HG02610 (cell line): ENCODE measurements around the gene GATA5.

Experiments
- ATAC-seq: cut with Tn5 transposase; IDR thresholded peaks from one replicate; pipeline ENCODE4 v1.9.1; 2021; ENCODE audit warnings: mild to moderate bottlenecking, moderate library complexity; ENCODE audit not compliant: unreplicated experiment

GATA5 gene

DNA sequence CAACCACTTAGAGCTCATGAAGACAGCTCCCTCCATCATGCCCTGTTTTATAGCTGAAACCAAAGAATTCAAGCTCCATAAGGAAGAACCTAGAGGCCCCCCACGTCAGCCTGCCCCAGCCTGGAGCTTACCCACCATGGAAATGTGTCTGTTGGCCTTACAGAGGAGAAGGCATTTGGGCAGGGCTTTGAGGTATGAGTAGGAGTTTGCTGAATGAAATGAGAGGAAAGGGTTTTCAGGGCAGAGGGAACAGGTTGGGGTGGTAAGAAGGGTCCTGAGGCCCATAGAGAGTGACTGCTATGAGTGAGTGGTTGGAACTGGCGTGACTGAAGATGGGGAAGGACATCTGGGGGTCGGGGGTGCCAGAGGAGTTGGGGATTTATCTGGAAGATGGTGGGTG, 12.7 kb upstream of the GATA5 start:
- ATAC-seq = no peak

DNA sequence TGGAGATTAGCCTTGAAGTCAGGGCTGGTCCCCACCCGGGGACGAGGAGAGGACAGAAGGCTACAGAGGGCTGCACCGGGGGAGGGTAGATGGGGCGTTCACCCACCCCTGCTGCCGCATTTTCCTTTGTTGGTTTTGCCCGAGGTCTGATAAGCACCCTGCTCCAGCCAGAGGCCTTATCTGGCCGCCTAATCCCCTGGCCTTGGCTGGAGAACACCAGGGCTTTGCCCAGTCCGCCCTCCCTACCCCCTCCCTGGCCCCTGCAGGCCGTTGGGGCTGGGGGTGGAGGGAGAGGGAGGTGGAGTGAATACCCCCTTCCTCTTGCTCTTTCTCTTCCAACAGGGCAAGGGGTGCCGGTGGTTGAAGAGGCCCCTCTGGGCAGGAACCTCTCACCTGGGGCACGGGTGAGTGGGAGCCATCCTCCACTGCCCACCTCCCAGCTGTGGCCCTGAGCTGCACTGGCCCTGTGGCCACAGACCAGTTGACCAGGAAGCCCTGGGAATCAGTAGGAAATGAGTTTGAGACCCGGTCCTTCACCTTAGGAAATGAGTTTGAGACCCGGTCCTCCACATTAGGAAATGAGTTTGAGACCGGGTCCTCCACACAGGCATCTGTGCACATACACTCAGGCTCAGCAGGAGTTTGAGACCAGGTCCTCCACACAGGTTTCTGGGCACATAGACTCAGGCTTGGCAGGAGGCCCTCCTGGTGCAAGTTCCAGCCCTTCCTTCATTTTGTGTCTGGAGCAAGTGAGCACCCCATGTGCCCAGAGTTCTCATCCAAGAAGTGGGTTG, 12.0 kb upstream of the GATA5 start:
- no peak for ATAC-seq

DNA sequence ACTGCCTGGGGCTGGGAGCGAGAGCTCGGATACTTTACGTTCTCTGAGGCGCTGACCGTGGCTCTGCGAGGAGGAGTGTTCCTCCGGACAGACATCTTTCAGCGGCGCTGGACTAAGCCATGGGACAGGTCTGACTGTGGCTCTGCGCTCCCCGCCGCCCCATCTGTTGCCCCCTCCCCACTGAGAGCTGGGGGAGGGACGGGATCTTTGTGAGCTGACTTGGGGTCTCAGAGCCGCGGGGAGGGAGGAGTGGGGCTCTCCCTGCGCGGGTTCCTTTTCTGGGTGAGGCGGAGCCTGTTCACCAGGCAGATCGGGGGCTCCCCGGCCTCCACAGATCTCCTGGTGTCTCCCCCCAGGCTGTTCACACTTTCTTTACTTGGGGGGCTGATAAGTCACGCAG, 11.3 kb upstream of the GATA5 start:
- ATAC-seq = no peak

DNA sequence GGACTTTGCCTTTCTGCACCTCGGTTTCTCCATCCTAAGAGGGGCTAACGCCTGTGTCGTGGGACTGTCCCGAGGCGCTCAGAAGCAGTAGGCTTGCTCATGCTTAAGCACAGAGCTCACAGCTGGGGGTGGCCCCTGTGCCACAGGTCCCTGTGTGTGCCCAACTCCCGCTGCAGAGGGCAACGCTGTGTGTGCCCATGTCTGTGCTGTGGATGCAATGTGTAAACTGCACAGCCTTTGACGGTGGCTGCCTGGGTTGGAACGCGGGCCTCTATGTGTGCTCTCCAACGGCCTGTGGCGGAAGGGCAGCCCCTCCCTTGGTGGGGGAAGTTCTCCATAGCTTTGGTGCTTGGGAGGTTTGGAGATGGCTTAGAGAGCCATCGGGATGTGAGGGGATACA, 10.7 kb upstream of the GATA5 start:
- no peak for ATAC-seq

DNA sequence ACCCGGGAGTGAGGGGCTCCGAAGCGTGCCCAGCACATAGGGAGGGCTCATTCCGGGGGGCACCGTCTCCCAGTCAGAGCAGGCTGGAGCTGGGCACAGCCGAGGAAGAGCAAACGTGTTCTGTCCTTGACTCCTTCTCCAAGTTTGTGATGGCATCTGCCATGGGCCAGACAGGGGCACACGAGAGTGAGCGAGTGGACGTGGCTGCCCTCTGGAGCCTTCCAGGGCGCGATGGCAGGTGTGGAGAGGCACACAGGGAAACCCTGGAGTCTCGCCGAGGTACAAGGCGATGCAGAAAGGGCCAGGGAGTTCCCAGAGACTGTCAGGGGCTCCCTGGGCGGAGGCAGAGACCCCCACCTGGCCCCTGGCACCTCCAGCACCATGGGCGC, 9.9 kb upstream of the GATA5 start:
- no peak for ATAC-seq

- no peak for ATAC-seq
These were observed 9.4 kb upstream of the GATA5 start for GRCh38 chr20:62485062-62485700.

GRCh38 chr20:62484478-62484877, 8.7 kb upstream of the GATA5 start:
- no peak for ATAC-seq

DNA sequence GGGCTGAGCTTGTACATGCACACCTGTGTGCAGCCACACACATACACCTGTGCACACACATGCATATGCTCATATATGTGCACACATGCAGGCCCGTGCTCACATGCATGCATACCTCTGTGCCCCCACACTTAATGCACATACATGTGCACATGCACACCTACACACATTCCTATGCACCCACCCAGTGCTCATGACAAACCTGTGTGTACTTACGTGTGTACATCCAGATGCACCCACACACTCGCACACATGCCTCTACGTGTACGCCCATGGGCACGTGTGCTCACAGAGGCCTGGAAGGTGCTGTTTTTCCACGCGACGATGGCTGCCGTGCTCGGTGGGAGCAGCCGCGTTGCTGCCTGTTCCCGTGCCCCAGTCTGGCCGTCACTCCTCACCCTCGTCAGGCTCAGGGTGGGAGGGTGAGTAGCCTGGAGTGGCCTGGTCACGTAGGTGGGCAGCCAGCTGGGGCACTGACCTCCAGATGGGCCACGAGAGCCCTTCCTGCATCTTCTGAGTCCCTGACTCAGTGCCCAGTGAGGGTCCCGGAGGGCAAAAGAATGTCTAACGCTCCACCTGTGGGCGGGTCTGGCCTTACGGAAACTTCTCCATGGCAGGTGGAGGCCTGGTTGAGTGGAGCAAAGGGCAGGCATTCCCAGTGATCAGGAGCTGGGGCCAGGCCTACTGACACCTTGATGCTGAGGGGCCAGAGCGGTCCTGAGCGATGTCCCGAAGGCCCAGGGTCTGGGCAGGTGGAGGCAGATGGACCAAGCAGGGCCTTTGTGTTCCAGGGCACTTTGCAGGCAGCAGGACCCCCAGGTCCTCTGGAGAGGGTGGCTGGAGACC, 8.0 kb upstream of the GATA5 start:
- ATAC-seq = no peak

GRCh38 chr20:62482974-62483373, 7.2 kb upstream of the GATA5 start:
- ATAC-seq = no peak

- ATAC-seq = no peak
These were observed 6.5 kb upstream of the GATA5 start for GRCh38 chr20:62482146-62482809.

GRCh38 chr20:62481425-62482145, 5.8 kb upstream of the GATA5 start:
- ATAC-seq = no peak

GRCh38 chr20:62480318-62480717, 4.5 kb upstream of the GATA5 start:
- ATAC-seq = no peak

DNA sequence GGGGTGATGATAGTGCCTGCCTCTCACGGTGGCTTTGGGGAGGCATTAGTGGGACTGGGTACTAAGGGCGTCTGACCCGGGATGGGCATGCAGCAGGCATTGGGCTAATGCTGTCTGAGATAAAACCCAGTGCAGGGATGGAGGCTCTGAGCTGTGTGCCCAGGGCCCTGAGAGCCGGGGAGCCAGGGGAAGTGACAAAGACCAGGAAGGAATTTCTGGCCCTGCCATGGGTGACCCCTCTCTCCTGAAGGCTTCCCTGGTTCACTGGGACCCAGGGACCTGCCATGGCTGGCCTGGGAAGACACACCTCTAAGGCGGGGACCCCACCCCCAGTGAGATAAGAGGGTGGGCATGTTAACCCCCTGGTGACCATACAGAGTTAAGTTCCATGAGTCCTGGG, 3.9 kb upstream of the GATA5 start:
- ATAC-seq = no peak

GRCh38 chr20:62479156-62479555, 3.4 kb upstream of the GATA5 start:
- ATAC-seq = no peak

DNA sequence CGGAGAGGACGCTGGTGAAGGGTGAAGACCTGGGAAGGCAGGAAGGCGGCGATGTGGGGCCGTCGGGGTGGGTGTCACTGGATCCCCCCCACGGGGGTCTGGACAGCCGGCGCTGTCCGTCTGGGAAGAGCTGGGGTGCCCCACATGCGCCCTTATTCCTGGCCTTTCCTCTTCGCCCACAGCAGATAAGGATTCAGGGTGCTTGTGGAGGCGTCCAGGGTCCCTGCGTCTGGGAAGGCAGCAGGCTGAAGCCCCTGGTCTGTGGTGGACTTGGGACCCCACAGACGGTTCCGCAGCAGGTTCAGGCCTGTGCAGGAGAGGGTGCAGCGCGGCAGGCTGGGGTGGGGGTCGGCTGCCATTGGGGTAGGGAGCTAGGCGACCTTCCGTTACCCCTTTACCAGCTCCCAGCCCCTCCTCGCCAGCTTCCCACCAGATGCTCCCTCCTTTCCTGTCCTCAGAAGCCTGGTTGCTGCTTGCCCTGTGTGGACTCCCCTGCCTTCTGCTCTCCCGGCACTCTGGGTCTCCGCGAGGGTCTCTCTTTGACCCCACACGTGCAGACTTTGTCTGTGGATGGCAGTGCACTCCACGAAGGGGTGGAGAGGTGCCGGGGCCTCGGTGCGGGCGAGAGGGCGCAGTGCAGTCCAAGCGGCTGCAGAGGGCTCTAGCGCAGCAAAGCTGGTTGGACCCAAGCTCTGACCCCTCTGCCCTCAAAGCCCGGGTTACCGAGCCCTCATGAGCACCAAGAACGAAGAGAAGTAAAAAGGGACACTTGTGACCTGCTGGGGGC, 2.1 kb upstream of the GATA5 start:
- no peak for ATAC-seq

DNA sequence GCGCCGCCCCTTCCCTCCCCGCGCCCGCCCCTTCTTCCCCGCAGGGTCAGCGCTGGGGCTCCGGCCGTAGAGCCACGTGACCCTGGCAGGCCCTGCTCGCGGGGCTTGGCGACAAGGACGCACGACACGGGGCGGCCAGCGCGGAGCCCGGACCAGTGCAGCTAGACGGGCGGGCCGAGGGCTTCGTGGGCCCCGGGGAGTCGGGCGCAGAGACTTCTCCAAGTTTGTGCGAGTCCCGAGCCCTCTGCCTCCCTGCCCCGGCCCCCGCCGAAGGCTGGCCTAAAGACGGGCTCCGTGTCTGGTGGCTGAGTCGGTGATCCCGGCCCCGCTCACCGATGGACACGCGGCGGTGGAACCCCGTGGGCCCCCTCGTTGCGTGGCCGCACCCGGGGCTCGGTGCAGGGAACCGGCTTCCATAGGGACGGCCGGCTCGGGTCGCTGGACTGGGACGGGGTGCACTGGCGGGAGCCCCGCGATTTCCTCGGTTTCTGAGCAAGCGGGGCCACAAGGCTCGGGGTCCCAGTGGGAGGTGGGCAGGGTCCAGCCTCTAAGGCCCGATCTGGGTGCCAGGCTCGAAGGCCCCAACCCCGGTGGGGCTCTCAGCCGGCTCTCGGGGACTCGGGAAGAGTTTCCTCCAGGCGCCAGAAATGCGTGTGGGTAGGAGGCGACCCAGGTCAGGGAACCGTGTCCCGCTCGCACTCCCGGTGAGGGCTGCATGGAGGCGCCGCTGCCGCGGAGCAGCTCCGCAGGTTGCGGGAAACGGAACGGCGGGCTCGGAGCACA, 452 bp upstream of the GATA5 start:
- ATAC-seq = no peak

DNA sequence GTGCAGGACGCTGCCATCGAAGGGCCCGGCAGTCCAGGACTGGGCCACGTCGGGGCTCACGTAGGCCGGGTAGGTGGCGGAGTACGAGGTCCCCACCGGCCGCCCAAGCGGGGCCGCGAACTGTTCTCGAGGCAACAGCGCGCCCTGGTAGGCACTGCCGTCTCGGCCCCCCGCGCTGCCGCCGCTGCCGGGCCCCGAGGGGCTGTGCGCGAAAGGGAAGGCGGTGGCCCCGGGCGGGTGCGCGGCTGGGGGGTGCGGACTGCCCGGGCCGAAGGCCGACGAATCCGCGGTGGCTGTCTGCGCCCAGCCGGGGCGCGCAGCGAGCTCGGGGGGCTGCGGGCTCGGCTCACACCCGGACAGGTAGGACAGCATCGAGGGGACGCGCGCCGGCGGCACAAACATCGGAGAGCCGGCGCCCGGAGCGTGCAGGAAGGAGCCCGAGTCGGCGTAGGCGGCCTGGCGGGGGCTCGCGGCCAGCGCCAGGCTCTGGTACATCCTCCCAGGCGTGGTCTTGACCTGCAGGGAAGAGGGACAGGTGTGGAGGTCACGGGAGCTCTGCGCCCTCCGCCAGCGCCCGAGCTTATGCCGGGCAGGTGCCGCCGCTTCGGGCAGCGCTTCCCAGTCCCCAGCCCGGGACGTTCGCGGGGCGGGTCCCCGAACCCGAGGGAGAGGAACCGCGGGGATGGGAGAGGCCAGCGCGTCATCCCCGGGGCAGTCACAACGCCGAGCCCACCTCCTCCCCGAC, 596 bp downstream of the GATA5 start:
- ATAC-seq = no peak

GRCh38 chr20:62474604-62475026, 1.2 kb downstream of the GATA5 start:
- ATAC-seq = no peak
